ENCODE results near the gene LRIG1.

Gene LRIG1

GRCh38 chr3:66472313-66473134 is 28.3 kb downstream of the LRIG1 start:
- peak; percentile 75 for DNase-seq (ENCODE audit: low read depth)
- no peak for TF ChIP-seq CTCF (IDR thresholded peaks at IDR 0.05; ENCODE audit: low read length, missing control alignments)
- H3K4me3 ChIP-seq (replicated peaks; ENCODE audit: low read depth, low read length) = peak overlapping the region; percentile 13

GRCh38 chr3:66470956-66471686 is 29.7 kb downstream of the LRIG1 start:
- TF ChIP-seq CTCF (IDR thresholded peaks at IDR 0.05; ENCODE audit: low read length, missing control alignments) = no peak
- H3K4me3 ChIP-seq (replicated peaks; ENCODE audit: low read depth, low read length) = no peak overlapping the region
- DNase-seq (ENCODE audit: low read depth) = no peak

- TF ChIP-seq CTCF (IDR thresholded peaks at IDR 0.05; ENCODE audit: low read length, missing control alignments) = no peak
- DNase-seq (ENCODE audit: low read depth) = no peak
- no peak overlapping the region for H3K4me3 ChIP-seq (replicated peaks; ENCODE audit: low read depth, low read length)
Observed at GRCh38 chr3:66470285-66470684, 30.5 kb downstream of the LRIG1 start.

GRCh38 chr3:66469220-66469640 is 31.6 kb downstream of the LRIG1 start:
- H3K4me3 ChIP-seq (replicated peaks; ENCODE audit: low read depth, low read length) = no peak overlapping the region
- no peak for DNase-seq (ENCODE audit: low read depth)
- TF ChIP-seq CTCF (IDR thresholded peaks at IDR 0.05; ENCODE audit: low read length, missing control alignments) = no peak

GRCh38 chr3:66467996-66468735 is 32.7 kb downstream of the LRIG1 start:
- DNase-seq (ENCODE audit: low read depth) = peak; percentile 47
- no peak for TF ChIP-seq CTCF (IDR thresholded peaks at IDR 0.05; ENCODE audit: low read length, missing control alignments)
- no peak overlapping the region for H3K4me3 ChIP-seq (replicated peaks; ENCODE audit: low read depth, low read length)

GRCh38 chr3:66466606-66467270 is 34.1 kb downstream of the LRIG1 start:
- TF ChIP-seq CTCF (IDR thresholded peaks at IDR 0.05; ENCODE audit: low read length, missing control alignments) = no peak
- H3K4me3 ChIP-seq (replicated peaks; ENCODE audit: low read depth, low read length) = no peak overlapping the region
- no peak for DNase-seq (ENCODE audit: low read depth)
